Sigmoid colon (tissue), 7 donors: ENCODE data around the gene CADM3. TPM values are rescaled to one million over a fixed set of nuclear protein-coding genes. Genes with fewer than 3 reads are reported as not detected.
A peak's percentile ranks its signal among the peaks of the same experiment; 100 is the strongest.

Experiments
- DNase-seq: peaks from one replicate; pipeline ENCODE4 v3.0.0-alpha.2; 2019
- H3K27ac ChIP-seq, 4 donors: fragments of 200-600 bp; sonication (generic); one replicate each; pipeline ENCODE4 v1.5.1; 2016 to 2019; ENCODE audit warnings: mild to moderate bottlenecking in 1 of 4
- H3K27me3 ChIP-seq, 3 donors: fragments of 200-600 bp; sonication (generic); one replicate each; pipeline ENCODE4 v1.5.1; 2019; ENCODE audit warnings: mild to moderate bottlenecking in 1 of 3
- H3K36me3 ChIP-seq, 4 donors: fragments of 200-600 bp; sonication (generic); one replicate each; pipeline ENCODE4 v1.5.1; 2016 to 2019
- H3K4me1 ChIP-seq, 4 donors: fragments of 200-600 bp; sonication (generic); one replicate each; pipeline ENCODE4 v1.5.1; 2017 to 2019
- H3K4me3 ChIP-seq, 4 donors: fragments of 200-600 bp; sonication (generic); one replicate each; pipeline ENCODE4 v1.5.1; 2017 to 2019; ENCODE audit warnings: mild to moderate bottlenecking in 2 of 4, moderate library complexity in 1 of 4
- H3K9me3 ChIP-seq, 4 donors: fragments of 200-600 bp in 3 of 4; sonication (generic) in 3 of 4; one replicate each; pipeline versions ENCODE4 v1.5.1 to v1.6.1; 2013 to 2019
- EP300 ChIP-seq, 4 donors: sonication (generic); formaldehyde crosslinking; IDR thresholded peaks; one replicate each; pipeline ENCODE4 v1.6.1; 2017; ENCODE audit warnings: antibody characterized with exemption in 4 of 4
- POLR2A ChIP-seq, 2 donors: fragments of 450-650 bp; IDR thresholded peaks; one replicate each; pipeline ENCODE4 v1.6.1; 2016; ENCODE audit warnings: antibody characterized with exemption in 2 of 2, mild to moderate bottlenecking in 2 of 2, moderate library complexity in 2 of 2
- POLR2AphosphoS5 ChIP-seq, 4 donors: sonication (generic); formaldehyde crosslinking; IDR thresholded peaks; one replicate each; pipeline ENCODE4 v1.6.1; 2017; ENCODE audit warnings: antibody characterized with exemption in 4 of 4
- WGBS, 2 donors: extraction: QIAGEN DNeasy Blood & Tissue Kit; methylation state at CpG; one replicate each; pipeline ENCODE4 v1.1.7; 2013; 5-methylcytosine and 5-hydroxymethylcytosine counted together
- intact Hi-C: fragments of 100-400 bp; cut with DNase I; formaldehyde crosslinking; loops from one replicate; pipeline ENCODE4 v1.15.1; 2023
- polyA plus RNA-seq, 3 donors: library from polyadenylated mRNA; stranded (reverse); fragments of 200-250 nt; gene quantifications; one replicate each; pipeline ENCODE4 v1.2.3, GENCODE V29; 2013
- total RNA-seq, 4 donors: library from RNA; depleted of rRNA; stranded (reverse); fragments of >200 nt; gene quantifications; one replicate each; pipeline ENCODE4 v1.1.0, GENCODE V29; 2016
- TF ChIP-seq, protein P1 (sequence below), 4 experiments: fragments of 450-650 bp in 3 of 4; fragments of 200-600 bp in 1 of 4; IDR thresholded peaks; one replicate each; pipeline ENCODE4 v1.5.1; 2016 to 2019; ENCODE audit warnings: antibody characterized with exemption in 4 of 4, mild to moderate bottlenecking in 3 of 4, moderate library complexity in 2 of 4
- donor health status: healthy with polysubstance abuse.
- donor health status: Bipolar disorder and iron deficiency.
- donor health status: healthy.

CADM3 gene
- total and polyA plus RNA-seq, 7 donors = 0.46 to 21.0 (median 10.5) TPM

DNA sequence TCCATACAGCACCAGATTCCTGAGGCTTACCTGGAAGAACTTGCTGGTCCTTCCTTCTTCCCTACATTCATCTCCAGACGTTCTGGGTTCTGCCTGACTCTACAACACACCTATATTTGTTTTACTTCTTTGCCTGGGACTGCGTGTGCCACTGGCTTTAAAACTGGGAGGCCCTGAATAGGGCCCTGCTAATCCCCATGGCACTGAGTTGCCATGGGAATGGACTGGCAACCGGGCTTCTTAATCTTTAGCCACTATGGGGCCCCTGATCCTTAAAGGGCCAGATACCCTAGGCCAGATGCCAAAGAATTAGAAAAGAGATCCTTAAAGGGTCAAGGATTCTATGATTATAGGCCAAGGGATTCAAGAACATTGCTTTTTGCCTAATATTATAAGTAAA lies 24.4 kb upstream of the CADM3 start:
- 17 to 38% methylated on average over 3 of the region's 3 CpGs for WGBS, 2 donors
- H3K4me3 ChIP-seq = no peak overlapping the region
- intact Hi-C loops = no loop called here
- TF ChIP-seq, protein P1, sequence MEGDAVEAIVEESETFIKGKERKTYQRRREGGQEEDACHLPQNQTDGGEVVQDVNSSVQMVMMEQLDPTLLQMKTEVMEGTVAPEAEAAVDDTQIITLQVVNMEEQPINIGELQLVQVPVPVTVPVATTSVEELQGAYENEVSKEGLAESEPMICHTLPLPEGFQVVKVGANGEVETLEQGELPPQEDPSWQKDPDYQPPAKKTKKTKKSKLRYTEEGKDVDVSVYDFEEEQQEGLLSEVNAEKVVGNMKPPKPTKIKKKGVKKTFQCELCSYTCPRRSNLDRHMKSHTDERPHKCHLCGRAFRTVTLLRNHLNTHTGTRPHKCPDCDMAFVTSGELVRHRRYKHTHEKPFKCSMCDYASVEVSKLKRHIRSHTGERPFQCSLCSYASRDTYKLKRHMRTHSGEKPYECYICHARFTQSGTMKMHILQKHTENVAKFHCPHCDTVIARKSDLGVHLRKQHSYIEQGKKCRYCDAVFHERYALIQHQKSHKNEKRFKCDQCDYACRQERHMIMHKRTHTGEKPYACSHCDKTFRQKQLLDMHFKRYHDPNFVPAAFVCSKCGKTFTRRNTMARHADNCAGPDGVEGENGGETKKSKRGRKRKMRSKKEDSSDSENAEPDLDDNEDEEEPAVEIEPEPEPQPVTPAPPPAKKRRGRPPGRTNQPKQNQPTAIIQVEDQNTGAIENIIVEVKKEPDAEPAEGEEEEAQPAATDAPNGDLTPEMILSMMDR (IDR thresholded peaks at IDR 0.05) = no peak
- no peak for TF ChIP-seq EP300 (IDR thresholded peaks at IDR 0.05)
- TF ChIP-seq POLR2AphosphoS5 (IDR thresholded peaks at IDR 0.05) = no peak
- no peak for TF ChIP-seq POLR2A (IDR thresholded peaks at IDR 0.05)
- H3K4me1 ChIP-seq = no peaks in the 10 kb centered on the region
- H3K27me3 ChIP-seq = peaks cover 0 to 3% (median 0%) of the 10 kb centered on the region in 3 donors
- no peaks in the 10 kb centered on the region for H3K9me3 ChIP-seq
- DNase-seq = no peak
- H3K36me3 ChIP-seq = no peaks in the 10 kb centered on the region
- H3K27ac ChIP-seq = no peak overlapping the region

DNA sequence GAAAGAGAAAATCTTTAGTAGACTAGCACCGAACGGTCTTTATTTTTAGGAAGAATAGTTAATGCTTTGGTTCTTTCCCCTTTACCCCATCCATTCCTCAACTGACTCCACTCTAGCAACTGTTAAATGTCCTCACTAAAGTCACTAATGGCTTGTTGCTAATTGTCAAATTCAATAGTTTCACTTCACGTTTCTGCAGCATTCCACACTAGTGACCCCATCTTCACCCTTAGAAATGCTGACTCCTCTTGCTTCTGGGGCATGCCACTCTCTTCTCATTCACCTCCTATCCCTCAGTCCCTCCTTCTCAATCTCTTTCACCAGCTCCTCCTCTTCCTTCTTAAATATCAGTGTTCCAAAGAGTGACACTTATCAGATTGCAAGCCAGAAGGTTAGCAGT lies 19.4 kb upstream of the CADM3 start:
- TF ChIP-seq, protein P1 (IDR thresholded peaks at IDR 0.05) = no peak
- TF ChIP-seq EP300 (IDR thresholded peaks at IDR 0.05) (no peak), POLR2A (IDR thresholded peaks at IDR 0.05) (no peak), POLR2AphosphoS5 (IDR thresholded peaks at IDR 0.05) (no peak)
- WGBS, 2 donors = 72 to 79% methylated on average over 3 of the region's 3 CpGs
- no peaks in the 10 kb centered on the region for H3K36me3 ChIP-seq
- H3K27me3 ChIP-seq = no peaks in the 10 kb centered on the region
- H3K4me3 ChIP-seq = no peak overlapping the region
- H3K9me3 ChIP-seq = no peaks in the 10 kb centered on the region
- intact Hi-C loops = no loop called here
- H3K27ac ChIP-seq = no peak overlapping the region
- DNase-seq = no peak
- no peaks in the 10 kb centered on the region for H3K4me1 ChIP-seq

DNA sequence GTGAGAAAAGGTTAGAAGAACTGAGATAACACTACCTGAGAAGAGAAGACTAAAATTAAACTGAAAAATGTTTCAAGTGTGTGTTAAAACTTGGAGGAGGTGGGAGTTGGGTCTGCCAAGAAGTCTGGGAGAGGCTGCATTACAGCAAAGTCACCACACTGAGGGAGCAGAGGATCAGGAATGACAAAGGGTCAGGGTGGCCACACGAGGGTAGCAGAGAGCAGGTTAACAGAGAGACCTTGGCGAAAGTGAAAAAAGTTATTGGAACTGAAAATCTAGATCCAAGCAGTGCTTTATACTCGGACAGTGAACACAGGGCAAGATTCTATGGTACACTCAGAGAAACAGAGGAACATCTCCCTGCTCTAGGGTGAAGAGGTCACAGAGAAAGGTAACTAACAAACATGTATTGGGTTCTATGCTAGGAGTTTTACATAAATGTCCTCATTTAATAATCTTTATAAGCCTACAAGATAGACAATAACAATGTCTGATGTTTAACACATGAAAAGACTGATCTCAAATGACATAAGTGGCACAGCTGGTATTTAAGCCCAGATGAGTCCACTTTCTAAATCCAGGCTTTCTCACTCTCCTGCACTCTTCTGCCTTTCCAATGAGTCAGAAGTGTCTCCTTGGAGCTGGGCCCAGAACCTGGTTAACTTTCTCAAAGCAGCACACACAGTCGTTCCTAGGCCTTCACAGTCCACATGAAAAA lies 10.3 kb upstream of the CADM3 start:
- TF ChIP-seq, protein P1 (IDR thresholded peaks at IDR 0.05) = peak; percentile 93 to 99 (median 98)
- TF ChIP-seq POLR2A (IDR thresholded peaks at IDR 0.05) (no peak), EP300 (IDR thresholded peaks at IDR 0.05) (no peak), POLR2AphosphoS5 (IDR thresholded peaks at IDR 0.05) (peak in 1 of 4 donors; percentile 31)
- Histone ChIP-seq H3K36me3 (no peaks in the 10 kb centered on the region), H3K4me3 (no peak overlapping the region), H3K9me3 (no peaks in the 10 kb centered on the region), H3K27ac (peak overlapping the region; percentile 63 to 78 (median 74)), H3K4me1 (peaks cover 0 to 14% (median 10%) of the 10 kb centered on the region in 4 donors), H3K27me3 (peaks cover 0 to 6% (median 0%) of the 10 kb centered on the region in 3 donors)
- intact Hi-C loops = loop anchor here (1.0 kb wide), 2 partner anchors 37 to 53 kb away; no protein-coding TSS in a partner anchor
- peak; percentile 88 for DNase-seq
- WGBS, 2 donors = 3 to 9% methylated on average over 4 of the region's 4 CpGs

DNA sequence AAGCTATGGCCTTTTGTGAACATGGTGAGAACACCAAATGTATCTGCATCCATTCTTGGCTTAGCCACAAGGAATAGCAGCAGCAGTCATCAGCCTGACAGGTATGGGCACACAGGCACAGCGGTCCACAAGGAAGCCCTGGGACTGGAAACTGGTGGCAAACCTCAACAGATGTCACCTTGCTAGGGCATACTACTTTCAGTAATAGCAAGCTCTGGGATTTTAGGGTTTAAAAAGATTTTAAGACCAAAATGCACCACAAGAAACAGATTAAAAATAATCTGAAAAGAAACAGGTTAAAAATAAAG lies 9.7 kb upstream of the CADM3 start:
- Histone ChIP-seq H3K4me1 (peaks cover 0 to 14% (median 10%) of the 10 kb centered on the region in 4 donors), H3K9me3 (no peaks in the 10 kb centered on the region), H3K27me3 (peaks cover 0 to 6% (median 0%) of the 10 kb centered on the region in 3 donors), H3K4me3 (no peak overlapping the region), H3K27ac (peak overlapping the region; percentile 56 to 78 (median 74)), H3K36me3 (no peaks in the 10 kb centered on the region)
- DNase-seq = no peak
- TF ChIP-seq EP300 (IDR thresholded peaks at IDR 0.05) = no peak
- TF ChIP-seq, protein P1 (IDR thresholded peaks at IDR 0.05) = no peak
- no peak for TF ChIP-seq POLR2A (IDR thresholded peaks at IDR 0.05)
- TF ChIP-seq POLR2AphosphoS5 (IDR thresholded peaks at IDR 0.05) = no peak
- 87 to 91% methylated on average over 1 of the region's 1 CpG for WGBS, 2 donors
- intact Hi-C loops = loop anchor here (1.0 kb wide), 2 partner anchors 37 to 53 kb away; no protein-coding TSS in a partner anchor
